Measurements from ENCODE around the gene WDR1.
"Not testable (repeated sequence)": the region's sequence is repeated elsewhere in the genome, so short reads cannot be mapped to it uniquely, and the experiment has no call there.

The WDR1 gene

DNA sequence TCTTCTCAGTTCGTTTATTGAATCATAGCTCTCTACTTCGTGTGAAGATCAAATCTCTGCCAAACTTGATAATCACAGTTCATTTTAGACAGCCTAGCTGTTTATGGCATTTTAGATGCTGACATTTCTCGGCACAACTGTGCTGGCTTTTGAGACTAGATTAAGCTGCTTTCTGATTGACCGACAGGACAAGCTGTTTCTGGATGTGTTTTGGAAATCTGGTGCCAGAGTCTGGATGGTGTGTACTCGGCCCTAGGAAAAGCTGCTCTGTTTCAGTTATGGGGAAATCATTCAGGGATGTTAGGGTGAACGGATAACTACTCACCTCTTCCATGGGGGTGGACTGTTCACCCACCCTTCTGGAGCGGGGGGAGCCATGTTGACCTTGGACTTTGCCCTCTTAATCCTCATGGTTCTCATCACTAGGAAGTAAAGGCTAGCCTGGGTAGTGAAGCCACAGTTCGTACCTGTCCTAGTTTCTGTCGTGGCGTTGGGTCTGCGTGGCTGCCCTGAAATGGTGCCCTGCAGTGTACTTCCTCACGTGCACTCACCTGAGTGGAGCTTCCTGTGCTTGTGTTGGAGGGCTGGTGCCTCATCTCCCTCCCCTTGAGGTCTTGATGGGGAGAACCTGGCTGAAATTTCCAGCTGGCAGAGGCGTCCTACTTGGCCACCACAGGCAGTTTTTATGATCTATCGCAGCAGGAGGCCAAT, 13.7 kb upstream of the WDR1 start:
- DNase-seq (no peak), ATAC-seq (no peak)

DNA sequence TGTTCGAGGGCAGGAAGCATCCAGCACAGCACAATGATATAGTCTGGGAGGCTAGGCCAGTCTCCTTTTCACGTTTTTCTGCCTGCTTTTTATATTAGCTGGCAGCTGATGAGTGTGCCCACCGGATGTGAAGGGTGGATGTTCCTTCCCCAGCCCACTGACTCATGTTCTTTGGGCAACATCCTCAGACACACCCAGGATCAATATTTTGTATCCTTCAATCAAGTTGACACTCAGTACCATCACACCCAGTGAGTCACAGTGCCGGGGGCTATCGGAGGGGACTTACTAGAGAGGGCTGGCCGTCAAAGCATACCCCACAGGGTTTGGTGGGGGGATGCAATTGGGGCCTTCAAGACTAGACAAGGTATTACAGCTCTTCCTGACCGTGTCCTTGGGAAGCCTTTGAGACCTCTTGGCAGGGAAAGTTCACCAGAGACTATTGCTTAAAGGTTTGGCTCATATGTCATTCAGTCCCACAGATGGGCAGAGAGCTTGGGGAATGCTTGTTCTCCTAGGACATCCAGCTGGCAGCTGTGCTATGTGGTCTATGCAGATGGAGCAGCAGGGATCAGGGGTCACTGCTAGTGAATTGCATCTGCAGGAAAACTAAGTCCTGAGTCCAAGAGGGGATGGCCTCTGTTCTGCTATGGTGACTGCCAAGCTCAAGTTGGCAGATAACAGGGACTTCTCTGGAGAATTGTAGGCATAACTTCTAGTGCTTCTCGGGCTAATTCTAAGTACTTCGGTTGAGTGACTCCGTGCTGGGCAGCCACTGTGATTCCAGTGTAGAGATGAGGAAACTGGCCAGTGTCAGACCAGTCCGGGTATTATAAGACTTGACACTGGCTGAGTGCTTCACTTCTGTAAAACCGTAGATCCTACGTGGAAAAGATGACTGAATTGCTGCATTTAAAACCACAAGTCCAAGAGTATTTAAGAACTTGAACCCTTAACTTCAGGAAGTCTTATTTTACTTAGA, 12.9 kb upstream of the WDR1 start:
- no peak for ATAC-seq
- DNase-seq: no peak

DNA sequence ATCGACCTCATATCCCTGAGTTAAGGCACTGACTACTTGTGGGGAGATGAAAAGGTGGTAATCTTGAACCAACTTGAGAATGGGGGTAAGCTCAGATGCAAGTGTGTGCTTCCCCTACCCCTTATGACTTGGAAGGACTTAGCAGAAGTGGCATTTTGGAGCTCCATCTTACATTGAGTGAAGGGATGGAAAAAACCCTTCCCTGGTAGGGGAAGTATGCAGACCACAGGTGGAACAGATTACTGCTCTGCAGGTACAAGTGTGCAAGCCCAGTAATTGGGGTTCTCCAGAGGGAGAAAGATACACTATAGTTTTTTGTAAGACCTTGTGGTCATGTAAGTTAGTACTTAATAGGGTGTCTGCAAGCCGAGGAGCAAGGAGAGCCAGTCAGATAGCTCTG, 12.2 kb upstream of the WDR1 start:
- no peak for DNase-seq
- ATAC-seq: peak; percentile 42

DNA sequence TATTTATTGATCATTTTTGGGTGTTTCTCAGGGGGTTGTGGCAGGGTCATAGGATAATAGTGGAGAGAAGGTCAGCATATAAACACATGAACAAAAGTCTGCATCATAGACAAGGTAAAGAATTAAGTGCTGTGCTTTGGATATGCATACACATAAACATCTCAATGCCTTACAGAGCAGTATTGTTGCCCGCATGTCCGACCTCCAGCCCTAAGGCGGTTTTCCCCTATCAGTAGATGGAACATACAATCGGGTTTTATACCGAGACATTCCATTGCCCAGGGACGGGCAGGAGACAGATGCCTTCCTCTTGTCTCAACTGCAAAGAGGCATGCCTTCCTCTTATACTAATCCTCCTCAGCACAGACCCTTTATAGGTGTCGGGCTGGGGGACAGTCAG, 10.9 kb upstream of the WDR1 start:
- not testable (repeated sequence) for ATAC-seq, DNase-seq

DNA sequence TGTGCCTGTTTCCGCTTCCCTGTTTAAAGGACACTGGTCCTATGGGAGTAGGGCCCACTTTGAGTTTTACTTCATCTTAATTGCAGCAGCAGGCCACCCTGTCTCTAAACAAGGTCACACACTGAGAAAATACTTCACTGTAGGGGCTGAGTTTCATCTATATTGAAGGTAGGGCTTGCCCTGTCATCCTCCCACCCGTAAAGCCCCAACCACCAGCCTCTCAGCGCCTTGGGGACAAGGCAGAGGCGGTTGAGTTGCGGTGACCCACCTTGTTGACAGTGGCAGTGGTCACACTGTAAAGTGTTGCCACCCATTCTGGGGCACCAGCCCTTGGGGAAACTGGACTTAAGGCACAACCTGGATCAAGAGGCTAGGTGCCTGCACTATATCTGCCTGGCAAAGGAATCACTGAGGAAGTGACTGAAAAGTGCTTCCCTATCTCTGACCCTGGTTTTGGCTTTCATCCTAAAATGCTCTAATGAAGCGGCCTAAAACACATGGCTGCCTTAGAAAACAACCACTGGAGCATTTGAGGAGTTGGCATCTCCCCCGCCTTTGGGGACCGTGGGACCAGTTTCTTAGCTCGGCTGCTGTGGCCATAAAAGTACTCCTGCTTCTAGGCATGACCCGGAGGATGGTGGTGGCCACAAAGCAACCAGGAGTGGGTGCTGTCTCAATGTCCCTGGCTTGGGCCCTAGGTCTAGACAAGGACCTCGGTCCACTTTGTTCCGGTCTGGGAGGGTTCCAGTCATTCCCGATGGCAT, 7.8 kb upstream of the WDR1 start:
- no peak for DNase-seq
- no peak for ATAC-seq

DNA sequence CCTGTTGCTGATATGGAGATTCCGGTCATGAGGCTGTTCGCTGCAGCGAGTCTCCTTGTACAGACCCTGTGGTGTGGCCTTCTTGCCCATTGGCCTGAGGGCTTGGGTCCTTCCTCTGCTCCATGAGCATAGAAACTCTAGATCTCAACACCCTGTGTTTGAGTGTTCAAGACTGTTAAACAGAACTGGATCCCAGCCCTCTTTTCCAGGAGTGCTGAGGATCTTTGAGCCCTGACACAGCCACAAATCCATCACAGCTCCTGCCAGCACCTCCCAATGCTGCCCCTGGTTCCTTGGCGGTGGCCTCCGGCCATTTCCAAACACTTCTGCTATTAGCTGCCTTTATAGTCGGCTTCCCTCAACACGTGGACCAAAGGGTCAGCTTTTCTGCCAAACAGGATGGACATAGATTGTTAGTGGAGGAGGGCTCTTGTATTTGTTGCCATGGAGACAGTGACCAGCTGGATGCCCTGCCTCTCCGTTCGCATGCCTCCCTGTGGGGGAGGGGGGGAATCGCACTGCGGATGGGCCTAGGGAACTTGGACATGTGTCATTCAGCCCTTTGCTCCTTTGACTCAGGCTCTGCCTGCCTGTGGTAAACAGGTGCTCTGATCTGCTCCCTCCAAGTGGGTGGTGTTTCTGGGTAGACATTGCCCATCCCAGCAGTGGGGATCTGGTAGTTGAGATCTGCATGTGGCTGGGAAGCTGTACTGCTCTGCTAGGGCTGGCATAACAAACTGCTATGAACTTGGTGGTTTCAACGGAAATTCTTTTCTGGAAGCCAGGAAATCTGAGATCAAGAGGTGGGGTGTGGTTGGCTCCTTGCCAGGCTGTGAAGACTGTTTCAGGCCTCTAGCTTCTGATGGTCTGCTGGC, 6.9 kb upstream of the WDR1 start:
- DNase-seq: peak; percentile 54
- ATAC-seq: peak; percentile 78

DNA sequence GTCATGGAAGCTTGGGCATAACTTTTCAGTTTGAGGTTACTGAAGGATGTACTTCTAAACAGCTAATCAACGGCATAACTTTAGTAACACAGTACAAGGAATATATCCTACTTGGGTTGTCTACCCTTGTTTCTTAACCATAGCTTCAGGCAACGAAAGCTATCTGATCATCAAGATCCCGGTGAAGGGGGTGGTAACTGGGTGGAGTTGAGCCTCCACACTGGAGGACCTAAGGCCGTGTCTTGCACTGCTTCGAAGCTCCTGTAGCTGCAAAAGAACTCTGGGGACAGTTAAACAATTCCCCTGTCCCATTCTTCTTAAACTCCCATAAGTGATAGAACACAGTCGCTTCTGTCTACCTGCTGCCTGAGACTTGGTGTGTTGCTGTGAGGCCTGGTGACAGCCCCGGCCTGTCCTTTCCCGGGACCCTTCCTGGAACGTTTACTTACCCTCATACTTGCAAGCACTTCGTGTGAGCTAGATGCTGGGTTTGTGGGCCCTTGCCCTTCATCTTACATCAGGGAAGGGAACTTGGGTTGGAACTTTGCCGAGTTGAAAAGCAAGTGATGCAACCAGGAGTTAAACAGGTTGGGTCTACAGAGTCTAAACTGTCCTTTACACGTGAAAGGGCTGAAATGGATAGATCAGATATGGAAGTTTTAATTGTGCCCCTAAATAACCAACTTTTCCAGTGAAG, 5.8 kb upstream of the WDR1 start:
- DNase-seq (no peak), ATAC-seq (no peak)

DNA sequence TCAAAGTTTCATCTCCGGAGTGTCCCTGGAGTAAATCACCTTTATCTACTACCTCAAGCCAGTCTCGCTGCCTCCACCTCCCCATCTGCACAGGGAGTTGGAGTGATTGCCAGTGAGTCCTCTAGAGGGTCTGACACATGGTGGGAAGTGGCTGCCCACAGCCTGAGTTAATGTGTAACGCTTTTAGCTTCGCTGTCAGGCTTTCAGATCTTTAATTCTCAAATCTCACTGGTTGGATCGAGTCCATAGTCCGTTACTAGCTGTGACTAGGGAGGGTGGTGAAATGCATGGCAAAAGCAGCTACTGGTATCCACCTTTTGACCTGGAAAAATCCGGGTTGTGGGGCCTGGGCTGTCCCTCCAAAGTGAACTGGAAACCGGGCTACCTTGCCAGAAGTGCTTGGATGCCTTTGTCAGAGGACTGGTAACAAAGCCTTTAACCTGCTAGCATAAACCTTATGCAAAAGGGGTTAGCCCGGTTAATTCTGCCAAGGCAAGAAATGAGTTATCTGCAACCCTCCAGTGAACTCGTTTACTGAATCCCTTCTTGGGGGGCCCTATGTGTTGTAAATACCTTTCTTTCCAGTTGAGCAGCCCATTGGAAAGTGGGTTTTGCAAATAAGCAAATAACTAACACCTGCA, 5.1 kb upstream of the WDR1 start:
- ATAC-seq (no peak), DNase-seq (no peak)

DNA sequence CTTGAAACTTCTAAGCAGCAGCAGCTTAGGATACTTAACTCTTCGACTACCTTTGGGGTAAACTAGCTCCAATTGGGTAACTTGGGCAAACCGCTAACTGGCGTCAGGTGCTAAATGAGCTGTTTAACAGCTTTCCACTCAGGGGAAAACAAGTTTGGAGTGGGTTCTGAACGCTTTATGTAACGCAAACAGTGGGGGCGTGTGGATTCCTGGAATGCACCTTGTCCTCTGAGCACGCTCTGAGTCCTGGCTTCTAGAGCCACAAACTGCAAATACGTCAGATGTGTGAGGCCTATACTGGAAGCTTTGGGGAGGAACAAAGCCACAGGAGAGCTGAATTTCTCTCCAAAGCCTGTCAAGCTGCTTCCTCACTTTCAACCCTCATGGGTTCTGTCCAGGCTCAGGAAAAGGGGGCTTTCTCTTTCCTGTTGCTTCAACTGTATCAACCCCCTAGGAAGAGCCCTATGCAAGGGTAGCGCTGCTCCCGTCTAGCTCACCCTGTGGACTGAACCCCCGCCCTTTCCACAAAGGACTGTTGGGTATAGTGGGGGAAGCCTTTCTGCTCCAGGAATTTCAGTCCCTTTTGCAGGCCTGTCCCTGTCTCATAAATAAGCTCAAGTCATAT, 4.5 kb upstream of the WDR1 start:
- ATAC-seq: no peak
- no peak for DNase-seq

DNA sequence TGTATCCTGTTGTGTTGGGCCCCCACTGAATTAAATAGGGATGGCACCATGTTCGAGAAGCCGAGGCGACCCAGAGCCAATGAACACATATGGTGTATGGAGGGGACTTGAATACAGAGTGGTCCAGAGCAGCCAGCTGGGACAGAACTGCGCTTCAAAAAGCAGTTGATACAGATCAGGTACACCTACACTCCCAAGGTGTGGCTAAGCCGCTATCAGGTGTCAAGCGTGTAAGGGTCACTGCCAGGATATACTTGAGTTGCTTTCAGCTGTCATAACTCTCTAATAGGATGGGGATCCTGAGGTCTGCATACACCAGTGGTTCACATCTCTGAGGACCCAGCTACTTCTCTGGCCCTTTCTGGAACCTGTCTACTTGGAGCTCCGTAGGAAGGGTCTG, 3.2 kb upstream of the WDR1 start:
- DNase-seq: no peak

DNA sequence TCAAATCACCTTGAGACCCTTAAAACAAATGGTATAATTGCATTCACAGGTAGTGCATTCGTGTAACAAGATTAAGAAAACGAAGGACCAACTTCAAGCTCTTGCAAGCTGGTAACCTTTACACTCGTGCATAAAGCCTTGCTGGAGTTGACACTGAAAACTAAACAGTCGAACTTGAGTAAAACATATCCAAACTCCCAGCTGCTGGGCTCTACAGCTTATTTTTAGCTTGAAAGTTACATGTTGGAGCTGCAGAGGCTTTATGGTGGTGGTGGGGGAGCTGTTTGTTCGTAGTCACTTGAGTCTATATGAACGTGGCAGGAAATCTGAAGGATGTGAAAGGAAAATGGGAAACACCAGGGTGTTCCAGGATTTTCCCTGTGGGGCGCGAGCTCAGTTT, 2.7 kb upstream of the WDR1 start:
- DNase-seq: no peak
- ATAC-seq: no peak

More for the DNA sequence above, 3.2 kb upstream of the WDR1 start:
- ATAC-seq: no peak

DNA sequence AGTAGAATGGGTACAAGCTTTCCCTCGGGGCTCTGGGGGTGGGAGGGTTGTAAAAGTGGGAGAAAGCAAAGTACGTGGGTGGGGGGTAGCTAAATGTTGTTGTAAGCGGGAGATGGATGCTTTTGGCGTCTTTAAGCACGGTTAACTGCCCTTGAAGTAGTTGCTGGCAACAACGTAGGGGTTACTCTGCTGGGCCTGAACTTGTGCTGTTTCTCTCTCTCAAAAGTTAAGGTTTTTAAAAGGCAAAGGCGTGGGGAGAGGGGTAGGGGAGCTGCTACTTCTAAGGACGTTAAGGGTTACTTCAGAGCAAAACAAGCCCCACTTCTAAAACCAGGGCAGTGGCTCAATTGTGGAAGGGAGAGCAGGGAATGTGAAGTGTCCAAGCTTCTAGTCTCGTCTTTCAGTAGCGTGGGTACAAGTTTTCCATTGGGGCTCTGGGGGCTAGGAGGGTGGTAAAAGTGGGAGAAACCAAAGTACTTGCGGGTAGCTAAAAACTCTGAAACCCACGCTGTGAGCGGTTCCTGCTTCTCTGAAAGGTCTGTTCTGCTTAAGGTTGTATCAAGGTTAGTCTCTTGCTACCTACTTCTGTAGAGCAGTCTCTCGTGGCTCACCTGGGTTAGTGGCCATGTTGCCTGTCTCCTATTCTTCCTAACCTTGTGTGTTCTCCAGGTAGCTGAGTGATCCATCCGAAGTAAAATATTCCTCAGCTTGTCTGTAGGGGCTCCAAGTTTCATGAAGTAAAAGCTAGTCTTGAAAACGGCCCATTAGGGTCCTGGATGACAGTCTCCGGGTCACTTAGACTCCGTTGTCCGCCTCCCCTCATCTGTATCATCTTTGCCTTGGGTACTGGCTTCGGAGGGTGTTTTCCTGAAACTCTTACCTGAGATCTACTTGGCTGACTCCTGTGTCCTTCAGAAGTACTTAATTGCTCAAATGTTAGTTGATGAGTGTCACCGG, 1.7 kb upstream of the WDR1 start:
- ATAC-seq (peak; percentile 1), DNase-seq (peak; percentile 42)

DNA sequence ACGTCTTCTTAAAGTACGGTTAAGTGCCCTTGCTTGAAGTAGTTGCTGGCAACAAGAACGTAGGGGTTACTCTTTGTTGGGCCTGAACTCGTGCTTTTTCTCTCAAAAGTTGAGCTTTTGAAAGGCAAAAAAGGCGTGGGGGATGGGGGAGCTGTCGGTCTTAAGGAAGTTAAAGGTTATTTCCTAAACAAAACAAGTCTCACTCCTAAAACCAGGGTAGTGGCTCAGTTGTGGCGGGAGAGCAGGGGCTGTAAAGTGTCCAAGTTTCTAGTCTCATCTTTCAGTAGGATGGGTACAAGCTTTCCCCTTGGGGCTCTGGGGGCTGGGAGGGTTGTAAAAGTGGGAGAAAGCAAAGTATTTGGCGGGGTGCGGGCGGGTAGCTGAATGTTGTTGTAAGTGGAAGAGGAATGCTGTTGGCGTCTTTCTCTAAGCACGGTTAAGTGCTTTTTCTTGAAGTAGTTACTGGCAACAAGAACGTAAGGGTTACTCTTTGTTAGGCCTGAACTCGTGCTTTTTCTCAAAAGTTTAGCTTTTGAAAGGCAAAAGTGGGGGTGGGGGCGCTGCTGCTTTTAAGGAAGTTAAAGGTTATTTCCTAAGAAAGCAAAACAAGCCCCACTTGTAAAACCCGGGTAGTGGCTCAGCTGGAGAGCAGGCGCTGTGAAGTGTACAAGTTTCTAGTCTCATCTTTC, 904 bp upstream of the WDR1 start:
- ATAC-seq: no peak

DNA sequence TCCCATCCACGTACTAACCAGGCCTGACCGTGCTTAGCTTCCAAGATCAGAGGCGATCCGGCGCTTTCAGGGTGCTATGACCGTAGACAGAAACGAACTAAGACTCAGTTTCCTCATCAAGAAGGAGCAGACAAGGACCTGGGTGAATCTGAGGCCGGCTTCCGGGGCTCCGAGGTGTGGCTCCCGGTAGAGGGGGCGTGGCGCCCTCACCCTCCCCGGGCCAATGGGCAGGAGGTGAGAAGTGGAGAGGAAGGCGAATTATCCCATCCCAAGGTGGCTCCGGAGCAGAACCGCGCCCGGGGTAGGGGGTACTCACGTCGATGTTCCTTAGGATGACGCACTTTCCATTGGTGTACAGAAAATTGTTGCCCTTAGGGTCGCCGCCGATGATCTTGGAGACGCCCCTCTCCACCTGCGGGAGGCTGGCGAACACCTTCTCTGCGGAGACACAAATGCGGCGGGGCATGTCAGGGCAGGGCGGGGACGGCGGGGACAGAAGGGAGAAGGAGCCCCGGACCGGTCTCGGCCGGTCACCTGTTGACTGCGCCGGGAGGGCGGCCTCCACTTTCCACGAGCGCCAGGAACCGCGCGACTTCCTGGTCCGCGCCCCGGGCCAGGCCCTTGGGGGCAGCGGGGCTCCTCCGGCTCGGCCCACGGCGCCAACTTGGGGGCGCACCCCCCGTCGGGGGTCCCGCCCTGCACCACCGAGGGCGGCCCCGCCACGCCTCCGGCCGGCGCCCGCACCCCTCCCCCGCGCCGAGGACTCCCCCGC, 616 bp downstream of the WDR1 start:
- DNase-seq: peak; percentile 80

More for the DNA sequence above, 904 bp upstream of the WDR1 start:
- peak; percentile 52 for DNase-seq

DNA sequence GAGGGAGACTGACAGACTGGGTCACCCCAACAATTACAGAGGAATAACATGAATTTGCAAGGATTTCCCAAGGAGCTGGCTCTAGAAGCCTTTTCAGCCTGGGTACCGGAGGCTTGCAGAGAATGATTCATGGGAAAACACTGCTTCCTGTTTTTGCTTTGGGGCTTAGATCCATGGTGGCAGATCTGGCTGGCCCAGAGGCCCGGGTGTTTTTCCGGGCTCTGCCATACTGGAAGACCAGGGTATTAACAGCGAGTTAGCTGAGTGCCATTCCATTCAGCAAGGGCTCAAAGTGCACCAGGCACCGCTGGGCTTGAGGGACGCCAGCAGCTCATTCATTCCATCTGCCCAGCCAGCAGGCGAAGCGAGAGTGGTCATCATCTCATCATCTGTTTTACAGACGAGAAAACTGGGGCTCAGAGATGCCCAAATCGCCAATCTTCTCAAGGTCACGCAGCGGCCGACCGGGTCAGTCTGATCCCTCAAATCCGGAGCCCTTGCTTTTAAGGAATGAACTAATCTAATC, 1.3 kb downstream of the WDR1 start:
- DNase-seq (no peak), ATAC-seq (no peak)

More for the DNA sequence above, 616 bp downstream of the WDR1 start:
- peak; percentile 48 for ATAC-seq

DNA sequence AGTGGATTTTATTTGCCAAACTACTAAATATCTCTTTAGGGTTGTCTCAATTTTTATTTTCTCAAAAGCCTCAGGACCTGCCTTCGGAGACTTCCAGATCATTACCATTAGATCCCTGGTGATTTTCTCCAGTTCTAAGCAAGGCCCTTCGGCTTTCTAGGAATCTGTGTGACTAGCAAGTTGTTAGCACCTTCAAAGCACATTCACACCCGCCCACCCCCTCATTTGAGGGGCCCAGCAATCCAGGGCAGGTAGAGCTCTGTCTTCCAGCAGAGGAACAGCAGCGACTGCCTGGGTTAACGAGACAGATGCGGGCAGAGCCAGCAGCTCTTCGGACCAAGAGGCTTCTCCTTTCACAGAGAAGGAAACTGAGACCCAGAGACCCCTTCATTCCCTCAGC, 2.0 kb downstream of the WDR1 start:
- no peak for DNase-seq
- no peak for ATAC-seq

DNA sequence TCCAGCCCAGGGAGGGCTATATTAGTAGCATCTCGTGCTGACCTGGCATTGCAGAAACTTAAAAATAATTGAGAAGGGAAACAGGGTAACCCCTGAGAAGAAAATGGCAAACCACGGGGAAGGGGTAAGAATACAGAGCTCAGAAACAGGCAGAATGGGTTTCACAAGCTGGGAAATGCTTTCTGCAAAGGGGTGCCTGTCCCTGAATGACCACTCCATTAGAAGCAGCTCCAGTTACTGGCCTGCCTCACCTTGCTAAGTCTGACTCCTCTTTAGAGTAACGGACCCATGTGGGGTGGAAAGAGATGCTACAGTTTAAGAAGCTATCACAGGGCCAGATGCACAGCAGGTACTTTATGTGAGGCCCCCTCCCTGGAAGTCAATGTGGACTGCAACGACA, 2.5 kb downstream of the WDR1 start:
- DNase-seq: no peak
- ATAC-seq: no peak

All from stimulated activated naive CD8-positive, alpha-beta T cell treated with anti-CD3 and anti-CD28 coated beads, Interleukin-15, Interleukin-2, amounts not matched to agents 100 U/mL and 50 U/mL, for 24 hours (primary cell).